GM19351 (cell line): Measurements from ENCODE around the gene LRP1.
A peak's percentile ranks its signal among the peaks of the same experiment; 100 is the strongest.
"Not testable (repeated sequence)": the region's sequence is repeated elsewhere in the genome, so short reads cannot be mapped to it uniquely, and the experiment has no call there.

Experiments
- ATAC-seq: cut with Tn5 transposase; IDR thresholded peaks from one replicate; pipeline ENCODE4 v1.9.1; 2021; ENCODE audit warnings: mild to moderate bottlenecking, moderate library complexity; ENCODE audit not compliant: unreplicated experiment

Gene LRP1

DNA sequence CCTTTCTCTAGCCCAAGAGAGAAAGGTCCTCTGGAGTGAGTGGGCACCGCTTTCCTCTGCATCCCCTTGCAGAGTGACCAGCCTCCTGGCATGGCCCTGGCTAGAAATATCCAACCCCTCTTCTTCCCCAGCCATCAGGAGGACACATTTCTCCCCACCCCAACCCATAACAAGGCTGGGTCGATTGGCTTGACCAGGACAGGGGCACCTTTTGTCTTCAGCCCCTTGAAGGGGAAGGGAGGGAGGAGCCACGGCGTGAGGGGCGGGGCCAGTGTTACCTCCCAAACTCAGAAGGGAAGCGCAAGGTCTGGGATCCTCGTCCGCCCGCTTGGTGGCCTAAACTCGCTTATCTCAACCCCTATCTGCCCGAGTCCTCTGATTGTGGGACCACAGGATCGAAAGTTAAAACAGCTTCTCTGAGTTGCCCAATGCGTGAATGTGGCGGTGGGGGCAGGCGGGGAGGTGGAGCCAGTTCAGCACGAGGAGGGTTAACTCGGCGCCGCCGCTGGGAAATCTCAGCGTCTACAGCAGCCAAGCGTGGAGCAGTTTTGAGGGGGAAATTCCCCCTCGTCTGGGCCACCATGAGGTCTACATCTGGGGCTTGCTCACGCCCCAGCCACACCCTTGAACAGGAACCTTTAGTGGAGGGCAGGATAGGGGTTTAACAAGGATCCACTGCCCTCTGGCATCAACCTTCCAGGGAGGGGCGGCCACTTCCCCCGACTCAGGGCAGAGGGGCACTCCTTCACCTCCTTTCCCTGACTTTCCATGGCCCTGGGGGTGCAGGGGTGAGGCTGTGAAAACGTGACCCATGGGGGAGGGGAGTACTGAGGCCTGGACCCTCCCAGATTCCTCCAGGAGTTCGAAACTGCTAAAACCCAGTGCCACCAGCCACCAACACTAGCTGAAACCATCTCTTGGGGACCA, 17.9 kb upstream of the LRP1 start:
- ATAC-seq, result peak; percentile 46

DNA sequence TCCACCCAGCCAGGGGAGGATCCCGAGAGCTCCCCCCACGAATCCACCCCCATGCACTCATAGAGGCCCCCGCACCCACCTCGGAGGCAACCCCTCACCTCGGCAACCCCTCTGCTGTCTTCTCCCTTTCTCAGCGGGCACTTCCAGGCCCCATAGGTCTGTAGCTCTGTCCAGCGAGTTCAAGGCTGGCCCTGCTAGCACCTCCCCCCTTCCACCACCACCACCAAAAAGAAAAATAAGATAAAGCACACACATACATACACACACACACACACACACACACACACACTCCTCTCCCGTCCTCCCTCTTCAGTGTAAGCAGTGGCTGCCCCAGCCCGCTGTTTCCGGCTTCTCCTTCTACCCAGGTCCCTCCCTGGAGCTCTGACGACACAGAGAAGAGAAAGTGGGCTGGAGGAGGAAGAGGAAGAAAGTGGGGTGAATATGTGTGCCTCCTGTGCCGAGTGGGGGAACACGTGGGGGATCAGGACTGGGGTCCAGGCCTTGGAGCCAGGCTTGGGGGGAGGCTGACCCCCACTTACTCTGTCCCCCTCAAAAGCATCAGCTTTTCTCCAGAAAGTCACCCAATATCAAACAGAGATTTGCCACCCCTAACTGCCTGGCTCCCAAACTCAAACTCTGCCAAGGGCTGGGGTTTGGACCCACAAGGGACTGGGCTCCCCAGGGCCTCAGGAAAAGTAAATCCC, 17.1 kb upstream of the LRP1 start, which contains the start of gene STAT6:
TSS of gene STAT6 (minus strand) at position 332 of the 704 bp plus-strand sequence. CDS start 3,084 bp downstream, outside the sequence.
- peak; percentile 67 for ATAC-seq

DNA sequence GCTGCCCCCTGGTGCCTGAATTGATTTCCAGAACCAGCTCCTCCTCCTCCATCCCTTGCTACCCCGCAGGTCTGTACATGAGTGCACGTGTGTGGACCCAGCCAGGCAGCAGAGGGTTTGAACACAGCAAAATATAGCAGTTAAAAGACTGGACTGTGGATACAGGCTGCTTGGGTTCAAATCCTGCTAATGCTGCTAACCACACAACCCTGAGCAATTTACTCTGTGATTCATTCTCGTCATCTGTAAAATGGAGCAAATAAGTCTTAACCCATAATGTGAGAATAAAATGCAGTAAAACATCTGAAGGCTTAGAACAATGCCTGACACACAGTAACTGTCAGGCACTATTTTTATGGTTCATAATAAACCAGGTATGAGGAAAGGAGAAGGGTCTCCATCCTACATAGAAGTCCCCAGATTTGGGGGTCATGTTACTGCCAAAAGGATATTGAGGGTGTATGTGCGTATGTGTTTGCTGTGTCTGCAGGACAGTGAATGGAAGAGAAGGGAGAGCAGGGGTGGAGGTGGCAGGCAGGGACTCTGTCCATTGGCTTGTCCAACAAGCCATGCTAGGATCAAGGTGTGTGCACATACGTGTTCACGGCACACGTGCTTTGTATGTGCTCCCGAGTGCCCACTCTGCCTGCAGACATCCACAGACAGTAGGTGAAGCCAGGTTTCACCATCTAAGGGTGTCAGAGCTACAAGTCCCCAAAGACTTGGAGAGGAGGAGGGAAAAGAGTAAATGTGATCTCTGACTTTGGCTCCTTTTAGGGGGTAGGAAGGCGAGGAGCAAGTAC, 15.6 kb upstream of the LRP1 start:
- peak; percentile 63 for ATAC-seq

- no peak for ATAC-seq
These were observed 11.6 kb upstream of the LRP1 start for GRCh38 chr12:57116580-57117281.

DNA sequence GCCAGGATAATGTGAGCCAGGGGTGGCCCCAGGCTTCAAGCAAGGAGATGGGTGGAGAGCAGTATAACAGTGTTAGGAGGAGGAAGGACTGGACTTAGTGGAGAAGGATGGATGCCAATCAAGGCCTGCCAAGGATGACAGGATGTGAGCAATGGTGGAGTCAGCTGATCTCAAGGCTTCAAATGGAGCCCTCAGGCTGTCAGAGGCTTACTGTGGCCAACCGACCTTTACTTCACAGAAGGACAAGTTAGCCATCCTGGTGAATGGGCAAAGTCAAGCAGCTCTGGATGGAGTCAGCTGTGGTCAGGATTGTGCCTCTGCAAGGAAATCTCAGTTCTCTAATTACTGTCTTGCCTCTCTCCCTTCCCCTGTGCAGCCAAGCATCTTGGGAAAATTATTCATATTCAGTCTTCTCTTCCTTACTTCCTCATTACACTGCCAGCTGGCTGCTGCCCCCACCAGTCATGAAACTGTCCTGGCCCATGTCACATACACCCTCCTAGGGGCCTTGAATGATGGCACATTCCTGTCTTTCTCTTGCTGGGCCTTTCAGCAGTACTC, 9.5 kb upstream of the LRP1 start:
- no peak for ATAC-seq

DNA sequence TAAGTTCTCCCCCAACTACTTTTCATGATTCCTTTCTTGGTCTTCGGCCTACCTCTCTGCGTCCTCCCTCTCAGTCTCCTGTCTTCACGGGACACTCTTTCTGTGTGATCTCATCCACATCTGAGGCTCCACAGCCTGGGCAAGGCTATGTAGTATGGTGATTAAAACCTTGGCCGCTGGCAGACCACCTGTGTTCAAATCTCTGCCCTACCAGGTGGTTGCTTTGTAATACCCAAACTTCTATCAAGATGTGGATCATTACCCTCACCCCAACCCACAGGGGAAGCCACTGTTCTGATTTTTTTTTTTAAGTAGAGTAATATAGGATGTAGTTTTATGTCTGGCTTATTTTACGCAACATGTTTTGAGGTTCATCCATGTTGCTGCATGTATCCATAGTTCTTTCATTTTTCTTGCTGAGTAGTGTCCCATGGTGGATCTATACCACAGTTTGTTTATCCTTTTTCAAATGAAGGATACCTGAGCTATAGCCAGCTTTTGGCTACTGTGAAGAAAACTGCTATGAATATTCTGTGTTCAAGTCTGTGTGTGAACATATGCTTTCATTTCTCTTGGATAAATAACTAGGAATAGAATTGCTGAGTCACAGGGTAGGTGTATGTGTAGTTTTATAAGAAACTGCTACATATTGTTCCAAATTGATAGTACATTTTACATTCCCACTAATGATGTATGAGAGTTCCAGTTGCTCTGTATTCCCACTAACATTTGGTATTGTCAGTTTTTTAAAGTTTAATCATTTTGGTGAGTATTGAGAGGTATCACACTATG, 8.8 kb upstream of the LRP1 start:
- ATAC-seq, result no peak

GRCh38 chr12:57120718-57121117, 7.6 kb upstream of the LRP1 start:
- not testable (repeated sequence) for ATAC-seq

DNA sequence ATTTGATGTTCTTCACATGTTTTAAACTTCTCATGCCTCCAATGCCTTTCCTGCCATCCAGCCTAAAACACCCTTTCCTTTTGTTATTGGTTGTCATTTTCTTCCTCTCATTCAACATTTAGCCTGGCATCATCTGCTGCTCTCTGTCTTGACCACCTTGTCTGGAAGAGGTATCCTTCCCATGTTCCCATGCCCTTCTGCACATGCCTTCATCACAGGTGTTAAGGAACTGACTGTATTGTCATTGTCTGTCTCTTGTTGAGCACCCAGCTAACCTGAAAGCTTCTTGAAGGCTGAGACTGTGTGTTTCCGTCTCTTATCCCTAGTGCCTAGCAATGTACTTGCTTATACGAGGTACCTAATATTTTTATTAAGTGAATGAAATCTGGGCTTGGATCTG, 4.5 kb upstream of the LRP1 start:
- no peak for ATAC-seq

GRCh38 chr12:57124261-57124877, 3.9 kb upstream of the LRP1 start:
- peak; percentile 59 for ATAC-seq

DNA sequence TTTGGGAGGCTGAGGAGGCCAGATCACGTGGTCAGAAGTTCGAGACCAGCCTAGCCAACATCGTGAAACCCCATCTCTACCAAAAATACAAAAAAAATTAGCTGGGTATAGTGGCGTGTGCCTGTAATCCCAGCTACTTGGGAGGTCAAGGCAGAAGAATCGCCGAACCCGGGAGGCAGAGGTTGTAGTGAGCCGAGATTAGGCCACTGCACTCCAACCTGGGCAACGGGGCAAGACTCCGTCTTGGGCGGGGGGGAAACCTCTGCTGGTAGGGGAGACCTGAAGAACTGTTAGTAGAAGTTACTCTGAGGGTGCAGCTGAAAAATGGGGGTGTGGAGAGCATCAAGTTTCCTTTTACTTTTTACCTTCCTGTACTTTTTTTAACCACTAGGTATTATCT, 2.2 kb upstream of the LRP1 start:
- no peak for ATAC-seq

GRCh38 chr12:57126561-57126960, 1.7 kb upstream of the LRP1 start:
- no peak for ATAC-seq

DNA sequence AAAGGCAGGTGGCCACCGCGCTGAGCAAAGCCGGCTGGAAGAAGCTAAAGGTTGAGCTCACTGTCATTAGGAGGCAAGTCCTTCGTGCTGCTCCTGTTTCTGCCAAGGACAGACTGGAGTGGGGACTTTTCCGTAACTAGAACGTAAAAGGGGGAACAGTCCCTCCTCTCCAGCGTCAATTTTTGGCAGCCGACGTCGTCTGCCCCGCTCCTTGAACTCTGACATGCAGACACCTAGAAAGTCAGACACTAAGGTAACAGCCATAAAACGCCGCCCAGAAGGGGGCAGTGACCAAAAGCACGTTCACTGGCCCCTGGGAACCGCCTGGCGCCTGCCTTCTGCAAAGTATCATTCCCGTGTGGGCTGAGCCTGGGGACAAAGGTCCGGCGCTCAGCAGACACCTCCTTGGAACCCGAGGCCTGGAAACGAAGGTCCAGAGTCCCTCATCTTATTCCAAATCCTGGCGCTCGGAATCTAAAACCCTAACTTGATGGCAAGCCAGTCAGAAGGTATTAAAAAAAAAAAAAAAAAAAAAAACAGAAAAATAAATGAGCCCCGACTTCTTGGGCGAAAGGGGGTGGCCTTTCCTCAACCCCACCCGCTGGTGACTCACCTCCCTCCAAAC, 1.1 kb upstream of the LRP1 start:
- no peak for ATAC-seq

GRCh38 chr12:57128519-57129247, 400 bp downstream of the LRP1 start:
- no peak for ATAC-seq

GRCh38 chr12:57129321-57129842, 1.1 kb downstream of the LRP1 start:
- ATAC-seq, result no peak

- no peak for ATAC-seq
These were observed 1.6 kb downstream of the LRP1 start for GRCh38 chr12:57129889-57130288.

DNA sequence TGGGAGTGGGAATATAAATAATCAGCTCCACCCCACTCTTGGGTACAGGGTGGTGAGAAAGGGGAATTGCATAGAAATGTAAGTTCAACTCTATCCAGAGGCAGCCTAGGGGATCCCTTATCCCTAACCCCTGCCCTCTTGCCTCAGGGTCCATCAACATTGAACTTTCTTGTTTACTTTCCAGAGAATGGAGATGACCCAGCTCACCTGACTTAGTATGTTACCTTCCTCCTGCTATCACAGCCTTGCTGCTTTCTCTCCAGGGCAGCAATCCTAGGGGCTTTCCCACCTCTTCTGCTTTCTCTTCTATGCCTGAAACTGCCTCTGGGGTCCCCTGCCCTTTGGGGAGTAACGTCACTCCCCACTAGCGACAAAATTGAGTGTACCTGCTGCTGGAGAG, 2.7 kb downstream of the LRP1 start:
- ATAC-seq, result no peak

DNA sequence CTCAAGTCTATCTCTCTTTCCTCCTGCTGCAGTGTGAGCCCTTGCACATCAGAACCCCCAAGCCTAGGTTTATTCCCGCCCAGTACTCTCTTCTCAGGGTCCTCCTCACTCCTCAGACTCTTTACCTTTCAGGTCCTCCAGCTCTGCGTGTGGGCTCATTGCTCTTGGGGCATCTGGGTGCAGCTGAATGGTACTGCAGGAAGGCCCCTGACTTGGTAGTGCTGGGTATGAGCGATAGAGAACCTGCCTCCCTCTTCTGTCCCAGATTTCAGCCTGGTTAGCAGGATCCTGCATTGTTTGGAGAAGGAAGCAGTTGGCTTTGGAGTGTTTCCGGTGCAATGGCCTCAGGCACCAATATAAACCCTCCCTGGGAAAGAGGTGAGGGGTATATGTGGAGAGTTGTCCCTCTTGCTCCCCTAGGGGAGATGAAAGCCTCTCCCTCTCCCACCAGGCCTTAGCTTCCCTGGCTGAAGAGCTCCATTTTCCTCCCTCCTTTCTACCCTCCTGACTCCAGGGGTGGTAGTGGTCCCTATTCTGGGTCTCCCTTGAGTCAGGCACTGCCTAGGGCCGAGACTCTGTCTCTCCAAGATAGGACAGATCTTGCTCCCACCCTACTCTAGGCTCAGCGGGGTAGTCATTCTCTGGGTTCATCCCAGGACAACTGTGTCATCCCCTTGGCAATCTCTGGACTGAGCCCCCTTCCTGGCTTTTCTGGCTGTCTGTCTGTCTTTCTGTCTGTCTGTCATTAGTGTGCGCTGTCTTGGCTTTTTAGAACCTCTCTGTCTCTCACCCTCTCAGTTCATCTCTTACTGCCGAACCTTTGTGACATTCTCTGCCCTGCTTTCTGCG, 3.8 kb downstream of the LRP1 start:
- no peak for ATAC-seq
